ENCODE results near the gene SUPT20H. TPM values are rescaled to one million over a fixed set of nuclear protein-coding genes. Genes with fewer than 3 reads are reported as not detected.

Gene SUPT20H
- total and polyA plus RNA-seq, 3 experiments from 2014 or later: 51.6 to 59.6 (median 55.5) TPM

DNA sequence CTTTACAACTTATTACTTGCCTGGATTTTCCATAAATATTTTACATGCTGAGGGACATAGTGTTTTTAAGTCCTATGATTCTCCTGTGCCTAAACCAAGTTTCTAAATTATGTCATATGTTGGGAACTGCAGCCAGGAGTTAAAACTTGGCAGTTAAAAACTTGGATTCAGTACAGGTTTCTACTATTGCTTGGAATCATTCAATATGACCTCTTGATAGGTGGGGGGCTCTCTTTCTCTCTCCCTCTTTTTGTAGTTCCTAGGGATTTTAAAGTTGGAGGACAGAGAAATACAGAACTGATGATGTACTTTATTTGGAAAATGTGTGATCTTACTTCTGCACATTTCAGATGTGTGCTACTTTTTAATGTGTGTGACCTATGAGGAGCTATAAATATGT lies 41.2 kb upstream of the SUPT20H start:
- DNase-seq: no peak
- Histone ChIP-seq H3K4me3 (ENCODE audit: low read length) (no peak overlapping the region), H3K4me1 (ENCODE audit: insufficient read depth, low read length) (no peaks in the 10 kb centered on the region), H3K27ac (ENCODE audit: low read depth, low read length) (no peak overlapping the region), H3K27me3 (ENCODE audit: insufficient read depth, low read length, poor library complexity, severe bottlenecking) (no peaks in the 10 kb centered on the region), H3K36me3 (ENCODE audit: insufficient read depth, low read length) (no peaks in the 10 kb centered on the region), H3K9me3 (ENCODE audit: low read length) (no peaks in the 10 kb centered on the region)
- Mint-ChIP-seq H3K4me3 (no peak overlapping the region), H3K27me3 (peaks cover 8 to 33% of the 10 kb centered on the region in 2 donors), H3K4me1 (no peaks in the 10 kb centered on the region), H3K36me3 (no peaks in the 10 kb centered on the region), H3K9me3 (no peaks in the 10 kb centered on the region), H3K27ac (no peak overlapping the region)
- ChIA-PET POLR2A (no interaction called here), CTCF (no interaction called here)

DNA sequence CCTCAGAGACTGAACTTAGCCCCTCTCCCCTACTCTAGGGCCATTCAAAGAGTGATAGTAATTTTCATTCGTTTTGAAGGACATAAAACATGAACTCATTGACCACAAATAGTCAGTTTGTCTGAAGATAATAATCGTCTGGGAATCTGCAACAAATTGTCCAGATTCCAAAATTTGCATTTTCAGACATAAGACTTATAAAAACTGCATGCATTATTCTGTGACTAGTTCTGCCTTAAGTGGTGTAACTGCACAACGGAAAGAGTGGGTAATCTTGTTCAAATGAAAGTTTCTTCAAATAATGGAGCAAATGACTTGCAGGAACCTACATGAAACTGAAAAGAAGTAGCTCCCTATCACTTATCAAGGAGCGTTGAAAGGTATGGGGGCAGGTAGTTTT lies 37.6 kb upstream of the SUPT20H start:
- CTCF ChIA-PET: no interaction called here
- H3K27me3 Mint-ChIP-seq: peaks cover 11 to 23% of the 10 kb centered on the region in 2 donors
- Histone ChIP-seq H3K36me3 (ENCODE audit: insufficient read depth, low read length) (no peaks in the 10 kb centered on the region), H3K4me1 (ENCODE audit: insufficient read depth, low read length) (no peaks in the 10 kb centered on the region), H3K27ac (ENCODE audit: low read depth, low read length) (no peak overlapping the region), H3K4me3 (ENCODE audit: low read length) (no peak overlapping the region), H3K27me3 (ENCODE audit: insufficient read depth, low read length, poor library complexity, severe bottlenecking) (no peaks in the 10 kb centered on the region), H3K9me3 (ENCODE audit: low read length) (no peaks in the 10 kb centered on the region)
- no peaks in the 10 kb centered on the region for H3K36me3 Mint-ChIP-seq
- no peak overlapping the region for H3K4me3 Mint-ChIP-seq
- H3K9me3 Mint-ChIP-seq: no peaks in the 10 kb centered on the region
- DNase-seq: no peak
- H3K4me1 Mint-ChIP-seq: no peaks in the 10 kb centered on the region
- POLR2A ChIA-PET: no interaction called here
- H3K27ac Mint-ChIP-seq: no peak overlapping the region

DNA sequence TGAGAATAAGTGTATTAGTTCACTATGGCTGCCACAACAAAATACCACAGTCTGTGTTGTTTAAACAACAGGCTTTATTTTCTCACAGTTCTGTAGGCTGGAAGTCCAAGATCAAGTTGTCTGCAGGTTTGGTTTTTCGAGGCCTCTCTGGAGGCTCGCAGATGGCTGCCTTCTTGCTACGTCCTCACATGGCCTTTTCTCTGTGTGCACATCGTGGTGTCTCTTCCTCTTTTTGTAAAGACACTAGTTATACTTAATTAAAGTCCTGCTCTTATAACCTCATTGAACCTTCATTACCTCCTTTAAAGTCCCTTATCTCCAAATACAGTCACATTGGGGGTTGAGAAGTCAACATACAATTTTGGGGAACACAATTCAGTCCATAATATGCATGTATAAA lies 35.4 kb upstream of the SUPT20H start:
- no peak overlapping the region for H3K27ac Mint-ChIP-seq
- H3K27ac ChIP-seq (ENCODE audit: low read depth, low read length): no peak overlapping the region
- no peak overlapping the region for H3K4me3 ChIP-seq (ENCODE audit: low read length)
- CTCF ChIA-PET: no interaction called here
- H3K9me3 ChIP-seq (ENCODE audit: low read length): no peaks in the 10 kb centered on the region
- H3K36me3 ChIP-seq (ENCODE audit: insufficient read depth, low read length): no peaks in the 10 kb centered on the region
- H3K4me3 Mint-ChIP-seq: no peak overlapping the region
- POLR2A ChIA-PET: no interaction called here
- H3K27me3 ChIP-seq (ENCODE audit: insufficient read depth, low read length, poor library complexity, severe bottlenecking): no peaks in the 10 kb centered on the region
- H3K27me3 Mint-ChIP-seq: peaks cover 8 to 11% of the 10 kb centered on the region in 2 donors
- no peaks in the 10 kb centered on the region for H3K4me1 ChIP-seq (ENCODE audit: insufficient read depth, low read length)
- no peaks in the 10 kb centered on the region for H3K4me1 Mint-ChIP-seq
- no peak for DNase-seq
- H3K9me3 Mint-ChIP-seq: no peaks in the 10 kb centered on the region
- no peaks in the 10 kb centered on the region for H3K36me3 Mint-ChIP-seq

DNA sequence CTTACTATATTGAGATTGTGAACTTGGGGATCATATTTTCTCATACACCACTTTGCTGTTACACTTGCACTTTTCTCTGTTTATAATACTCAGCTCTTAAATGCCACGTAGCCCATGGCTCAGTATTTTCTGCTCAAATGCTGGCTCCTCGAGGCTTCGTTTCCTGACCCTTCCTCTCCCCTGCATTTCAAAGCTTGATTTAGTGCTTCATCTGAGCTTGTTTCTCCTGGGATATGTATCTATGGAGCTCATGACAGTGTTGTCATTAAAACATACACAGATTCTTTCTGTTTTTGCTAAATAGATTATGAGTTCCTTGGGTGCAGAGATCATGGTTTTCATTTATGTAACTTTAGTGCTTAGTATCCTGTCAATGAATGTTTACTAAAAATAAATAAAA lies 34.6 kb upstream of the SUPT20H start:
- no peak overlapping the region for H3K27ac ChIP-seq (ENCODE audit: low read depth, low read length)
- DNase-seq: no peak
- no peaks in the 10 kb centered on the region for H3K9me3 Mint-ChIP-seq
- H3K9me3 ChIP-seq (ENCODE audit: low read length): no peaks in the 10 kb centered on the region
- no peak overlapping the region for H3K4me3 ChIP-seq (ENCODE audit: low read length)
- H3K27ac Mint-ChIP-seq: no peak overlapping the region
- H3K27me3 Mint-ChIP-seq: peaks cover 5 to 13% of the 10 kb centered on the region in 2 donors
- no peaks in the 10 kb centered on the region for H3K36me3 ChIP-seq (ENCODE audit: insufficient read depth, low read length)
- CTCF ChIA-PET: no interaction called here
- H3K27me3 ChIP-seq (ENCODE audit: insufficient read depth, low read length, poor library complexity, severe bottlenecking): no peaks in the 10 kb centered on the region
- no peak overlapping the region for H3K4me3 Mint-ChIP-seq
- no peaks in the 10 kb centered on the region for H3K4me1 ChIP-seq (ENCODE audit: insufficient read depth, low read length)
- H3K36me3 Mint-ChIP-seq: no peaks in the 10 kb centered on the region
- H3K4me1 Mint-ChIP-seq: no peaks in the 10 kb centered on the region
- POLR2A ChIA-PET: no interaction called here

DNA sequence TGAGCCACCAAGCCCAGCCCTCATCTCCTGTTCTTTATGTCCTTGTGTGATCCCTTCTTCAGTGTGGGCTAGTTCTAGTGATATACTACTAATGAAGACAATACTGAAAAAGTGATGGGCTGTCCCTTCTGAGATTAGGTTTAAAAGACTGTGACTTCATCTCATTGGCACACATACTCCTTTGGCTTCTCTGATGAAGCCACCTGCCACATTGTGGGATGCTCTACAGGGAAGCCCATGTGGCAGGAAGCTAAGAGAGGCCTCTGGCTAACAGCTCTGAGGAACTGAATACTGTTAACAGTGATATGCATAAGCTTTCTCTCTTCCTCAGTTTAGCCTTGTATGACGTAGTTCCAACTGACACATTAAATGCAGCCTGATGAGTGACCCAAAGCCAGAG lies 32.3 kb upstream of the SUPT20H start:
- Histone ChIP-seq H3K27ac (ENCODE audit: low read depth, low read length) (no peak overlapping the region), H3K27me3 (ENCODE audit: insufficient read depth, low read length, poor library complexity, severe bottlenecking) (no peaks in the 10 kb centered on the region), H3K4me1 (ENCODE audit: insufficient read depth, low read length) (no peaks in the 10 kb centered on the region), H3K36me3 (ENCODE audit: insufficient read depth, low read length) (no peaks in the 10 kb centered on the region), H3K4me3 (ENCODE audit: low read length) (no peak overlapping the region), H3K9me3 (ENCODE audit: low read length) (no peaks in the 10 kb centered on the region)
- H3K4me1 Mint-ChIP-seq: no peaks in the 10 kb centered on the region
- H3K27me3 Mint-ChIP-seq: peaks cover 3 to 7% of the 10 kb centered on the region in 2 donors
- ChIA-PET POLR2A (no interaction called here), CTCF (no interaction called here)
- no peak overlapping the region for H3K27ac Mint-ChIP-seq
- no peak for DNase-seq
- no peak overlapping the region for H3K4me3 Mint-ChIP-seq
- H3K9me3 Mint-ChIP-seq: no peaks in the 10 kb centered on the region
- H3K36me3 Mint-ChIP-seq: no peaks in the 10 kb centered on the region

DNA sequence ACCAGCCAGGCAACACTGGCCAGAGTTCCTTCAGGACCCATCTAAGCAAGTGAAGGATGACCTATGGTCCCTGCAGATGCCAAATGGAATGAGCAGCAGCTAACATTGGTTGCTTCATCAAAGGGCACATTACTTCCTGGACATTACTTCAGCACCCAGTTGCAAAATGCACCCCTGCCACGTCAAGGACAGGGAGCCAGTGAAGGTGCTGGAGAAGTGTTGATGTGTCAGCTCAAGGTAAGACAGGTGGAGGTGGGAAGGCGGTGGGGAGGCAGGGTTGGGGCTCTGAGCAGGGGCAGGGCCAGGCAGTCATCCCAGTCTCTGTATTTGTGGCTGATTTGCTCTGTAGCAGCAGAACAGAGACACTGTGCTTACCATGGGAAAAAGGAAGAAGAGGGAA lies 31.4 kb upstream of the SUPT20H start:
- Mint-ChIP-seq H3K4me3 (no peak overlapping the region), H3K27ac (no peak overlapping the region), H3K4me1 (no peaks in the 10 kb centered on the region), H3K27me3 (peaks cover 3 to 11% of the 10 kb centered on the region in 2 donors), H3K36me3 (no peaks in the 10 kb centered on the region), H3K9me3 (no peaks in the 10 kb centered on the region)
- no peak overlapping the region for H3K27ac ChIP-seq (ENCODE audit: low read depth, low read length)
- no peaks in the 10 kb centered on the region for H3K36me3 ChIP-seq (ENCODE audit: insufficient read depth, low read length)
- no peaks in the 10 kb centered on the region for H3K9me3 ChIP-seq (ENCODE audit: low read length)
- CTCF ChIA-PET: no interaction called here
- H3K27me3 ChIP-seq (ENCODE audit: insufficient read depth, low read length, poor library complexity, severe bottlenecking): no peaks in the 10 kb centered on the region
- DNase-seq: no peak
- H3K4me3 ChIP-seq (ENCODE audit: low read length): no peak overlapping the region
- no peaks in the 10 kb centered on the region for H3K4me1 ChIP-seq (ENCODE audit: insufficient read depth, low read length)
- POLR2A ChIA-PET: no interaction called here

DNA sequence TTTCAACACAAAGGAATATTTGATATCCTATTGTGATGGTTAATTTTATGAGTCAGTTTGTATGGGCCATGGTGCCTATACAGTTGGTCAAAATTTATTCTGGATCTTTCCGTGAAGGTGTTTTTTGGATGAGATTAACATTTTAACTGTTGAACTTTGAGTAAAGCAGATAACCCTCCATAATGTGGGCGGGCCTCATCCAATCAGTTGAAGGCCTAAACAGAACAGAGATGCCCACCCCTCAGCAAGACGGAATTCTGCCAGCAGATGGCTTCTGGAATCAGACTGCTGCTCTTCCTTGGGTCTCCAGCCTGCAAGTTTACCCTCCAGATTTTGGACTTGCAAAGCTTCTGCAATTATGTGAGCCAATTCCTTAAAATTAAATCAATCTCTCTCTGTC lies 30.0 kb upstream of the SUPT20H start:
- POLR2A ChIA-PET: no interaction called here
- peaks cover 1 to 11% of the 10 kb centered on the region in 2 donors for H3K27me3 Mint-ChIP-seq

DNA sequence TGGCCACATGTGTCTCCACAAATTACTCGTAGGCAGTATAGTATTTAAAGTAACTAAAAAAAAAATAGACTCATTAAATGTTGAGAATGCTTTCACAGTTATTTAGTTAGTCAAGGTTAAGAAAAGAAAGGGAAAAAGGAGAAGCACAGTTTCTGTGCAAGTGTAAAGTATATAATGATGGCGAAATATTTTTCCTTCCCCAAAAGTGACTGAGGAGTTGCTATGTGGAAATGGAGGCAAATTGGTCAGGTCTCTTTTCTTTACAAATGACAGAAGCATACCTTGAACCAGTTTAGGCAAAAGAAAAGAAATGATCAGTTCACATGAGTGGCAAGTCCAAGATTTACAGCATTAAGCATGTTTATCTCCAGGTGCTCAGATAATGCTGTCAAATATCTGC lies 28.0 kb upstream of the SUPT20H start:
- Histone ChIP-seq H3K27ac (ENCODE audit: low read depth, low read length) (no peak overlapping the region), H3K36me3 (ENCODE audit: insufficient read depth, low read length) (no peaks in the 10 kb centered on the region), H3K27me3 (ENCODE audit: insufficient read depth, low read length, poor library complexity, severe bottlenecking) (no peaks in the 10 kb centered on the region), H3K9me3 (ENCODE audit: low read length) (no peaks in the 10 kb centered on the region), H3K4me1 (ENCODE audit: insufficient read depth, low read length) (no peaks in the 10 kb centered on the region), H3K4me3 (ENCODE audit: low read length) (no peak overlapping the region)
- Mint-ChIP-seq H3K36me3 (no peaks in the 10 kb centered on the region), H3K9me3 (no peaks in the 10 kb centered on the region), H3K4me1 (no peaks in the 10 kb centered on the region), H3K4me3 (no peak overlapping the region), H3K27me3 (peaks cover 3 to 16% of the 10 kb centered on the region in 2 donors), H3K27ac (no peak overlapping the region)
- POLR2A ChIA-PET: no interaction called here
- DNase-seq: no peak
- CTCF ChIA-PET: no interaction called here

More for the DNA sequence above, 30.0 kb upstream of the SUPT20H start:
- H3K4me1 ChIP-seq (ENCODE audit: insufficient read depth, low read length): no peaks in the 10 kb centered on the region
- Mint-ChIP-seq H3K4me1 (no peaks in the 10 kb centered on the region), H3K4me3 (no peak overlapping the region), H3K27ac (no peak overlapping the region), H3K9me3 (no peaks in the 10 kb centered on the region), H3K36me3 (no peaks in the 10 kb centered on the region)
- H3K4me3 ChIP-seq (ENCODE audit: low read length): no peak overlapping the region
- DNase-seq: no peak
- no peaks in the 10 kb centered on the region for H3K27me3 ChIP-seq (ENCODE audit: insufficient read depth, low read length, poor library complexity, severe bottlenecking)
- no peaks in the 10 kb centered on the region for H3K36me3 ChIP-seq (ENCODE audit: insufficient read depth, low read length)
- no peak overlapping the region for H3K27ac ChIP-seq (ENCODE audit: low read depth, low read length)
- CTCF ChIA-PET: no interaction called here
- H3K9me3 ChIP-seq (ENCODE audit: low read length): no peaks in the 10 kb centered on the region

DNA sequence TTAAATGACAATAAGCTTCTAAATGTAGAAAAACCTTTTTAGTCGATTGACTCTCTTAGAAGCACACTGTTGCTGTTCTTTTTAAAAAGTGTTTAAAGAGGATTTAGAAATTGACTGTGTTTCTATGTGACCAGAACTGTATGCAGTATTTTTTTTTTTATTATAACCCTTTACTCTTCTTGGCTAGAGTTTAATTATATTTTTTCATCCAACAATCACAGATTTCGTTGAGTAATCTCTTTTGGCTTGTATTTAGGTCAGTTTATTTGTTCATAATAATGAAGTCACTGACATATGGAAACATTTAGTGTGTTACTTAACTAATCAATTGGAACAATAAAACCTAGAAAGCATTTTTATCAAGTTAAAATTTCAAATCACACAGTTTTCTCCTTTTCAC lies 26.1 kb upstream of the SUPT20H start:
- no peaks in the 10 kb centered on the region for H3K9me3 ChIP-seq (ENCODE audit: low read length)
- ChIA-PET POLR2A (no interaction called here), CTCF (no interaction called here)
- no peaks in the 10 kb centered on the region for H3K36me3 Mint-ChIP-seq
- no peaks in the 10 kb centered on the region for H3K36me3 ChIP-seq (ENCODE audit: insufficient read depth, low read length)
- no peak overlapping the region for H3K4me3 ChIP-seq (ENCODE audit: low read length)
- H3K4me1 Mint-ChIP-seq: no peaks in the 10 kb centered on the region
- no peak overlapping the region for H3K27ac ChIP-seq (ENCODE audit: low read depth, low read length)
- H3K27me3 Mint-ChIP-seq: peaks cover 4 to 16% of the 10 kb centered on the region in 2 donors
- H3K9me3 Mint-ChIP-seq: no peaks in the 10 kb centered on the region
- no peak overlapping the region for H3K4me3 Mint-ChIP-seq
- H3K4me1 ChIP-seq (ENCODE audit: insufficient read depth, low read length): no peaks in the 10 kb centered on the region
- no peak overlapping the region for H3K27ac Mint-ChIP-seq
- no peak for DNase-seq
- H3K27me3 ChIP-seq (ENCODE audit: insufficient read depth, low read length, poor library complexity, severe bottlenecking): no peaks in the 10 kb centered on the region
